GM19240 (cell line): Measurements from ENCODE around the gene HBP1.
"Not testable (repeated sequence)": the region's sequence is repeated elsewhere in the genome, so short reads cannot be mapped to it uniquely, and the experiment has no call there.

ENCODE experiments used
- DNase-seq: peaks from one replicate; pipeline ENCODE4 v3.0.0; 2011; ENCODE audit warnings: low spot score; ENCODE audit not compliant: insufficient read length

The HBP1 gene

GRCh38 chr7:107168233-107169119 lies at the start of gene HBP1:
Gene HBP1, plus strand, starts transcription at chr7:107169003. Its CDS starts 10,891 bp downstream, at chr7:107179894.
- peak; percentile 70 for DNase-seq

GRCh38 chr7:107119376-107120105 lies 49.3 kb upstream of the HBP1 start:
- DNase-seq: no peak

GRCh38 chr7:107122486-107122911 lies 46.3 kb upstream of the HBP1 start:
- DNase-seq: no peak

- DNase-seq: no peak
These were observed 45.4 kb upstream of the HBP1 start for GRCh38 chr7:107123392-107123791.

GRCh38 chr7:107125475-107125874 lies 43.3 kb upstream of the HBP1 start:
- no peak for DNase-seq

GRCh38 chr7:107128217-107128616 lies 40.6 kb upstream of the HBP1 start:
- no peak for DNase-seq

- DNase-seq: no peak
These were observed 40.1 kb upstream of the HBP1 start for GRCh38 chr7:107128748-107129147.

- DNase-seq: no peak
These were observed 38.1 kb upstream of the HBP1 start for GRCh38 chr7:107130487-107131220.

GRCh38 chr7:107133396-107133795 lies 35.4 kb upstream of the HBP1 start:
- DNase-seq: no peak

- DNase-seq: no peak
These were observed 29.9 kb upstream of the HBP1 start for GRCh38 chr7:107138696-107139420.

GRCh38 chr7:107143875-107144274 lies 24.9 kb upstream of the HBP1 start:
- DNase-seq: not testable (repeated sequence)

GRCh38 chr7:107145067-107145838 lies 23.6 kb upstream of the HBP1 start:
- no peak for DNase-seq

- no peak for DNase-seq
These were observed 21.1 kb upstream of the HBP1 start for GRCh38 chr7:107147464-107148393.

GRCh38 chr7:107148721-107149120 lies 20.1 kb upstream of the HBP1 start:
- DNase-seq: no peak

GRCh38 chr7:107149863-107150262 lies 18.9 kb upstream of the HBP1 start:
- no peak for DNase-seq

GRCh38 chr7:107150375-107151073 lies 18.3 kb upstream of the HBP1 start:
- no peak for DNase-seq

- DNase-seq: no peak
These were observed 17.3 kb upstream of the HBP1 start for GRCh38 chr7:107151538-107151937.

GRCh38 chr7:107152011-107152410 lies 16.8 kb upstream of the HBP1 start:
- DNase-seq: no peak

- DNase-seq: no peak
These were observed 14.0 kb upstream of the HBP1 start for GRCh38 chr7:107154826-107155225.
